ENCODE data around the gene COL16A1.

Gene COL16A1

DNA sequence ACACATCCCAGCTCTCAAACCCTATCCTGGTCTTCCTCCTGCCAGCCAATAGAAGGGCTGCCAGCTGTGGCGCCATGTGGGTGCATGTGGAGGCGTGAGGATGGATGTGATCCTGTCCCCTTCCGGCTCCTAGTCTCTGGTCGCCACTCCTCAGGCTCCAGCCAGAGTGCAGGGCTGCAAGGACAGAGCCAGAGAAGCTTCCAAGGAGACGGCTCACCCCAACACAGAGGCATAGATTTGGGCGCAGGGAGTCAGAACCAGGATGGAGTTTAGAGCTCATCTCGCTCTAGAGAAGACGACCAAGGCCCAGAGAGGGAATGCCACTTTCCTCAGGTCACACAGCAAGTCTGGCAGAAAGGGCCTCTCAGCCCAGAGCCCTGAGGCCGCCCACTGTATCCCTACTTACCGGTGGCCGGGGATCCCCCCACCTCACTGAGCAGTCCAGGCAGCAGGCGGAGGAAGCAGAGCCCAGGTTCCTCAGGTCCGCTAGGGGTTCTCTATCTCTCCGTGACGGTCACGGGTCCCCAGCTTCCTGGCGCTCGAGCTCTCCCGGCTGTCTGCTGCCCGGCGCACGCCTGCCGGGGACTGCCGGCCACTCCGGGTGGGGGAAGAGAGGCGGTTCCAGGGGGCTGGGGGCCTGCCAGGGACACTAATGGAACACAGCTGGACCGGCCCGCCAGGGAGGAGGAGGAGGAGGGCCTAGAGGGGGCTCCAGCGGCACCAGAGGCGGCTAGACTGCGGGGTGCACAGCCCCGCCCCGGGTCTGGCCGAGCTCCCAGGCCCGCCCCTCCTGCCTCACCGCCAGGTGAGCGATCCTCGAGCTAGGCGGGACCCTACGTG is at the start of gene COL16A1:
Gene COL16A1 (minus strand): TSS at position 587 of the 840 bp plus-strand sequence. CDS start 1,824 bp downstream, outside the sequence.
- no peak for DNase-seq

DNA sequence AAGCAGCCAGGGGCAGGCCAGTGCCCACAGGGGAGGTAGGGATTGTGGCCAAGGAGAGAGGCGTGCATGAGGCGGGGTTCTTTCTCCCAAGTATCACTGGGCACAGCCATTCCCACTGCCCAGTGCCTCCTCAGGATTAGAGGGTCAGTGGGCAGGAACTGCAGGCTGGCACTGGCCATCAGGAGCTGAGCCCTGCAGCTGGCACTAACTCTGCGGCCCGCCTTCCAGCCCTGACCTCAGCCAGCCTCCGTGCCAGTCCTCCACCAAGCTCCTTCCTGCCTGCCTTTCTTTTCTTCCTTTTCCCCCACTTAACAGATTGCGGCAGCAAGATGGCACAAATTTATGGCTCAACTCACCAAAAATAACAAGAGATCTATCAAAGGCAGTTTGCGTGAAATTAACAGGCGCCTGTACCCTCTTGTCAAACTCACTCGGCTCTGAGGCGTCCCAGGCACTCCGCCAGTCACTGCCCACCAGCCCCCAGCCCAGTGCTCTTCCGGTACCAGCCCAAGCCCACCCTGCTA is 49.2 kb upstream of the COL16A1 start:
- no peak for DNase-seq

DNA sequence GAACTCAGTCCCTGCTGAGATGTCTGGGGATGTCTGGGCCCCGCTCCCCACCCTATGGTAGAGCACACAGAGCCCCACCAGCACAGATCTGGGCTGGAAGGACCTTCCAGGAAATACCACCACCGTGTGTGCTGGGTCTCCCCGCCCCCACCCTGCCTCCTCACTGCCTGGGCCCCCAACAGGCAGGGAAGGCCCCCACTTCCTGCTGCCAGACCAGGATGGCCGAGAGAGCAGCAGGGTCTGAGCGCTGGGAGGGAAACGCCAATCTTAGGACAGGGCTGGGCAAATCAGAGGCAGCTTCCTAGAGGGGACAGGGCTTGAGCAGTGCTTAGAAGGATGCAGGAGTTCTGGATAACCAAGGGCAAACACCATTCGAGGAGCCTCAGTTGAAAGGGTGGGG is 48.4 kb upstream of the COL16A1 start:
- no peak for DNase-seq

DNA sequence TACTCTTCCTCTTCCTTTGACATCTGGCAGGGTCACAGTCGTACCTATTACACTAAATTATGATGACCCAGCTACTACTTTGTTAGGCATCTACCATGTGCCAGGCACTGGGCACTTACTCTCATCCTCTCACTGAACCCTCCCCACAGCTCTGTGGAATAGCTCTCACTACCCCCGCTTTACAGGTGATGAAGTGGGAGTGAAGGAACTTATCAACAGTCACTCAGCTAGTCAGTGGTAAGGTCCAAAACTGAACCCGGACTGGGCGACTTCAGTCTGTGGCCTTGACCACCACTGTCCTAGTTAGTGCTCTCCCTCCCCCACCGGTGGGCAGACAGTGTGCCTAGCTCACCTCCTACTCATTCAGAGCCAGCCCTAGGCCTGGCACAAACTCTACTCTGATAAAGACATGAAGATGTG is 48.0 kb upstream of the COL16A1 start:
- DNase-seq, result no peak

DNA sequence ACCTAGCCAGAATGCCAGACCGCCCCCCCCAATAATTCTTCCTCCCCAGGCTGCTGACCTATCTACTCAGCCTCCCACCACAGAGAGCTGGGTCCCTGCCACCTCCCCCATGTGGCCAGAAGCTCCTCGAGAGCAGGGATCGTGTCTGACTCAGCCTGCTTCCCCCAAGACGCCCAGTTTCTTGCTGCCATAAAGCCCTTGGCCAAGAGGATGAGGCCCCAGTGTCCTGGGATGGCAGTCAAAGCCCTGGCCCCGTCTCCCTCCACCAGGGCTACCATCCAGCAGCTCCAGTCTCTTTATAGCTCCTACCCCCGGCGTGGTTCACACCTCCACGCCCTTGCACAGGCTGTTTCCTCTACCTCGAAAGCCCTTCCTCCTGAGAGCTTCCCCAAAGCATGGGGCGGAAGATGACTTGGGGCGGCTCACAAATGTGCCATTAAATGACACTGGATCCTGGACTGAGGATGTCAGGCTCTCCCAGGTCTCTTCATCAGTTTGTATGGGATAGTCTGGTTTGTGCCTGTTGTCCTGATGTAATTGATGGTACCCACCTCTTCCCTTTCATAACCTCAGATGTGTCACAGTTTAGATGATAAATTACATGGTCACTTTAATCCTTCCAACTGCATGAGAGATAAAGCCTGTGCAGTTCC is 47.2 kb upstream of the COL16A1 start:
- no peak for DNase-seq

DNA sequence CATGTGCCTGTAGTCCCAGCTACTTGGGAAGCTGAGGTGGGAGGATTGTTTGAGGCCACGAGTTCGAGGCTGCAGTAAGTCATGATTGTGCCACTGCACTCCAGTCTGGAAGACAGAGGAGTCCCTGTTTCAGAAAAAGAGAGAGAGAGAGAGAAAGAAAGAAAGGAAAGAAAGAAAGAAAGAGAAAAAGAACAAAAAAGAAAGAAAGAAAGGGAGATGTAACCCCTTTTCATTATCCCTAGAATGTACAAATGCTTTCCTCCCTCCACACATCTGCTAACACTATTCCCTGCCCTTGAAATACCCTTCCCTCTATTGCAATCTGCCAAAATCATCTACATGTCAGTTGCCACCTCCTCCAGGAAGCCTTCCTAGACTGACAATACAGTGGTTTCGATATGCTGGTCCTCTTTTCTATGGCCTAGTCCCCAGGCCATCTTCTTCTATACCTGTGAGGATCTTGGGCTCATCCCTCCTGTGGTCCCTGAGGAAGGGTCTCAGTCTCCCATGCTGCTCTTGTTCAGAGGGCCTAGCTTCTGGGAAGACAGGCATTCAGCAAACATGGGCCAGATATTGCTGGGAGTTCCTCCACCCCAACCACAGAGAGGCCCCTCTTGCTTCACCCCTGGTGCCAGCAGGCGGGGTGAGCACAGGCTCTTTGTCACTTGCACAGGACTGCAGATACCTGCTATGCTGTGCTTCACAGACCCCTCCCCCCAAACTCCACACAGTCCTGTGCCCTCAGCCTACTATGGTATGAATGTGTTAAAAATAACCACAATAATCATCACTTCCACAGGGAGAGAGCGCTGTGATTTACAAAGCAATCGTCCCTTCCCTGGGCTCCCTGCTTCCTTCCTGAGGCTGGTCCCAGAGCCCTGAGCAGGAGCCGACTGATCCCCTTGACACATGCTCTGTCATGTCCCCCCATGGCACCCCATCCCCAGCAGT is 46.2 kb upstream of the COL16A1 start:
- no peak for DNase-seq

DNA sequence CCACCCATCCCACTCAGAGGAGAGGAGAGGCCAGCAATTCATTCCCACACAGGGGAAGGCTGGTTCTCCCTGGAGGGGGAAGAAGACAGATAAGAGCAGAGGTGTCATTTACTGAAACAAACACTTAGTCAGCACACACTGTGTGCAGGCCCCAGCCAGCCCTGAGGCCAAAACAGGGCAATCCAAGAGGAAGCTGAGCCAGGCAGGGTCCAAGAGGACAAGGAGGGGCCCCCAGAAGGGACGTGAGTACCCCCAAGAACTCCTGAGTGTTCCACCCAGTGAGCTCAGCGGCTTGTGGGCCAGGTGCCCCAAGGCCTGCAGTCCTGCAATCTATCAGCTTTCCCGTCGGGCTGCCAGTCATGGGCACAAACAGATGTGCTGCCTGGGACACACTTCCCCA is 44.5 kb upstream of the COL16A1 start:
- no peak for DNase-seq

DNA sequence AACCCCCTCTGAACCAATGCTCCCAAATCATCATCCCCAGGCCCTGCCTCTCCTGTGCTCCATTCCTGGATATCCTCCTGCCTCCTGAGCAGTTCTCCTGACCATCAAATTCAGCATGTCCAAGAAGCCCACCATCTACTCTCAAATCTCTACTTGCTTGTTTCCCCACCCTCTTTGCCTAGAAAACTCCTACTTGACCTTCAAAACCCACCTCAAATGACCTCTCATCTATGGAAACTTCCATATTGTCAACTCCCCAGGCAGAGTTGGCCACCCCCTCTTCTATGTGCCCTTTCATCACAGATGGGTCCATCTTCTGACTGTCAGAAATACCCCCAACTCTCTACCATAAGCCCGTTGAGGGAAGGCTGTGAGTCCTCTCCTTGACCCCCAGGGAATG is 43.5 kb upstream of the COL16A1 start:
- no peak for DNase-seq

DNA sequence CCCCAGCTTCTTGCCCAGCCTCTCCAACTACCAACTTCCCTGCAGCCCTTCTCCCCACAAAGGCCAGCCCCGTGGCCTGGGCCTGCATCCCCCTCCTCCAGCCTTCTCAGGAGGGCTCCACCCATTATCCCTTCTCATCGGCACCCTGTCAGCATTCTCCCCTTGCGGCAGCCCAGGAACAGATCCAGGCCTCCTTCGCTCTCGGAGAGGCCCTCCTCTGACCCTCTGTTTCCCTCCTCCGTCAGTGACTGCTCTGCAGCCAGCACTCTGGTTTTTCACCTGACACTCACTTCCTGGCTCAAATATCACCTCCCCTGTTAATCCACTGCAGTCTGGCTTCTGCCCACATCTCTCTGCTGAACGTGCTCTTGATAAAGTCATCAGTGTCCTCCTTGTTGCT is 42.9 kb upstream of the COL16A1 start:
- no peak for DNase-seq

DNA sequence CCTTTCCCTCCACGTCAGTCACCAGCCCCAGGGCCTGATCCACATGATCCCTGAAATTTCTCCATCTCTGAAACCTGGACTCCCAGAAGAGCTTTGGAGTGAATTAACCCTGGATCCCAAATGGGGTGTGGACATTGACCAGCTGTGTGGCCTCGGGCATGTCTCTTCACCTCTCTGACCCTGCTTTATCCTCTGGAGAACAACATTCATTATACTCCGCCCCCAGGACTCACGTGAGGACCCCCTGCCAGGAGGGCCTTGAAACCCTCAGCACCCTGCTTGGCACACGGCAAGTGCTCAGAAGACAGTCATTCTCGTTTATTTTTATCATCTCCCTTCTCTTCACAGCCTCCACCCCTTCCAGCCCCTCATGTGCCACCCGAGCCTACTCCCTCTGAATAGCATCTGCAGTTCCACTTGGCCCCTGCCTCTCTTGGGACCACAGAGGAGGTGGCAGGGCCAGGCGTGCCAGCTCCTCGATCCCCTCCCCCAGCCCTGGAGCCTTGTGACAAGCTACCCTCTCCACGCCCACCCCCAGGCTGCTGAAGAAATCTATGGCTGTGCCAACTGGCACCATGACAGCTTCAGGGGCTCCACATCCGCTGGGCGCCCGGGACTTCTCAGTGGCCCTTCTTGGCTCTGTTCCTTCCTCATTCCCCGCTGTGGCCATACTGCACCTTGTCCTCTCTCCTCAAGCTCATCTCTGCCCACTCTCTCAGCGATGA is 42.3 kb upstream of the COL16A1 start:
- no peak for DNase-seq

DNA sequence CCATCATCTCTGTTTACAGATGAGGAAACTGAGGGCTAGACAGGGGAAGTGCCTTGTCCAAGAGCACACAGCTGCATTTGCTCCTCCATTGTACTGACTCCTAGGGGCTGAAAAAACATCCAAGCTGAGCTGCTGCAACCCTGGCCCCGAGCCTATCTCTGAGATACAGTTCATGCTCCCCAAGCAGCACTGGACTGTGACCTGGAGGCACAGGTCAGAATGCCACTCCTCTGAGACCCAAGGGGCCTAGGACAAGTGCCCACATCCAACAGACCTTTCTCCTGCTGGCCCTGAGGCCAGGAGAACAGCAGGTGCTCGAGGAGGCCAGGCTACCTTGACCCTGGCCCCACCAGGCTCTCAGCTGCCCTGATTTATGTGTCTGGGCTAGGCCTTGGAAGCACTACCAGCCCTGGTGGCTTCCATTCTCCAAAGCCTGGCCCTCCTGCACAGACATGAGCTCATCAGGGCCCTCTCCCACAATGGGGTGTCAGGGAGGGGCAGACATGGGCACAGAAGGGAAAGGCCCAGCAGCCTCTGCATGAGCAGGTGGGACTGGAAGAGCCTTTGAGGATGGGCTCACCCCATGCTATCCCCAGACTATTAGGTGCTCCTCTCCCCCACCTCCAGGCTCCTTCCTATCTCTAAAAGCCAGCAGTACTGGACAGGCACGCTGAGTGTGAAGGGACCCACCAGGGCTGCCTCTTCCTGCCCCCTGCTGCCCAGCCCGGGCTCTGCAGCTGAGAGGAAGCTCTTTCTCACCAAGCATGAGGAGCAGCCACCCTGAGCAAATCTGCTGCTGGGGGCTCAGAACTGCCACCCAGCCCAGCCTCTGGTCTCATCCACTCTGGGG is 41.5 kb upstream of the COL16A1 start:
- DNase-seq, result no peak

DNA sequence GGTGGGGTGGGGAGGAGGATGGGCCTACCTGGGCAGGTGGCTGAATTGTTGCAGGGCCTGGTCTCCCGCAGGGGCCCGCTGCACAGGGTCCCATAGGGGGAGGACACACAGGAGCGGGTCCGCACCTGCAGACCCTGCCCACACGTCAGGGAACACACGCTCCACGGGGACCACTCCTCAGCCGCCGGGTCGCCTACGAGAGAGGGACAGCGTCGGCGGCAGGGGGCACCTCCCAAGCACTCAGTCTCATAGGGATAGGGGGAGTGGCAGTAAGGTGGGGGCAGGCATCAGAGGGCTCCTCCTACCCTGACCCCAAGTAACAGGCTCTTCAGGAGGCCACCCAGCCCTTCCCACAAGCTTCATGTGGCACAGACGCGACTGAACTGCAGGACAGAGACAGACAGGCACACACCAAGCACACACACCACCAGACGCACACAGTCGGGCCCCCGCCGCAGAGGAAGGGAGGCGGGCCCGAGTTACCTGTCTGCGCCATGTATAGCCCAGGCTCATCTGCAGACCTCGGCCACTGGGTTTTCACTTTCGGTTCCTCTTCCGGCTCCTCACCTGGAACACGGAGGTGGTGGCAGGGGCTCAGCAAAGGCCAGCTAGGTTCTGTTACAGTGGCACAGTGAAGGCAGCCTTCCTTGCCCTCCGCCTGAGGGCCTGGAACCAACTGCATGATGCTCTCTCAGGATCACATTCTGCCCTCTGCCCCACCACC is 40.5 kb upstream of the COL16A1 start:
- DNase-seq, result no peak

DNA sequence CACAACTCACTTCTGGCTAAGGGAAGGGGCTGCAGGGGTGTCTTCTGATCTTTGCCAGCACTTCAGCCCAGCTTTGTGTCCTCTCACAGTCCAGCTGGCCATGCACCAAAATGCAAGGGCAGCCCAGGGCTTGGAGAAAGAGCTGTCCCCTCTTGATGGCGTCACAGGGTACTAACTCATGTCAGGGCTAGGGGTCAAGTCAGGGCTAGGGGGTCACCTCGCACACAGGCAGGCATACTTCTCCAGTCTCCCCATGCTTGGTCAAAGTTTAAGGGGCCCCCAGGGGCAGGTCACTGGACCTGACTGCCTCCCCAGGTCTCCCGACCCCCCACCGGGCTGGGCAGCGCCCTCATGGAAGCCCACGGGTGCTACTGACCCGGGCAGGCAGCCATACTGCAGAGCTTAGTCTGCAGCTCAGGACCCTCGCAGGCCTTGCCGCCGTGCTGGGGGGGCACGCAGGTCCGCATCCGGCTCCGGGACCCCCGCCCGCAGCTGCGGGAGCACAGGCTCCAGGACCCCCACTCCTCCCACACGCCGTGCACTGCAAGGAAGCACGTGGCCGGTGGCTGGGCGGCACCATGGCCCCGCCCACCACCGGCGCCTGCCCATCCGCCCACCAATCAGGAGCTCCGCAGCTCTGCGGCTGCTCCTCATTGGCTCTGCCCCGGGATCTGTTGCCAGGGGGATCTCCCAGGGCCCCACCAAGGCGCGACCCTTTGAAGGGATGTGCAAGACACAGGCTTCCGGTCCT is 38.8 kb upstream of the COL16A1 start:
- DNase-seq, result no peak

DNA sequence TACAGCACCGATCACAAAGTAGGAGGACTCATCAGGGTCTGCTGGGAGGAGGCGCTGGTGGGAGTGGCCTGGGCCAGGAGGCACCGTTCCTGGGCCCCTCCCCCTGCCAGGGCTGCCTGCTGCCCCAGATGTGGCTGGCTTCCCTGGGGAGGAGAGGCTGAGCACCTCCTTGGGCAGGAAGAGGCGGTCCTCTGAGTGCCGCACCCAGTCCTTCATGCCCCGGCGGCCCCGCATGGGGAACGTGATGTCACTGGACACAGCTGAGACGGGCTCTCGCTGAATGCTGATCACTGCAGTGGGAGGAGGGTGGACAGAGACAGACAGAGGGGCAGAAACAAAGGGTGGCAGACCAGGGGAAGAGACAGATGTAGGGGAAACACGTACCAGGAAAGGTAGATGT is 35.5 kb upstream of the COL16A1 start:
- DNase-seq, result no peak

DNA sequence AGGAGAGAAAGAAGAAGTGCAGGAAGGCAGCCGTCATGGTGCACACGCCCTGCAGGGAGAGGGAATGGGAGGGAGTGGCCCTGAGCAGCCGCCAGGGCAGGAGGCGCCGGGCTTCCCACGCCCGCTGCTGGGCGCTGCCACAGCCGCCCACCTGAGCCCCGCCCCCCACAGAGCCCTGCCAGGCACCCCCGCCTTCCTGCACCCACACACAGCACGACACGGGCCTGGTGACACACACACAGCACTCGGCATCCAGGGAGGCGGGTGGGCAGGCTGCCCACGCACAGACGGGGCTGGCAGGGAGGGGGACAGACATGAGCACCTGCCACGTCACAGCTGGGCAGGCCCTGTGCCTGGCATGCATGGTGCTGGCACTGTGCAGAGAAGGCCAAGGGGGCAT is 32.9 kb upstream of the COL16A1 start:
- no peak for DNase-seq

DNA sequence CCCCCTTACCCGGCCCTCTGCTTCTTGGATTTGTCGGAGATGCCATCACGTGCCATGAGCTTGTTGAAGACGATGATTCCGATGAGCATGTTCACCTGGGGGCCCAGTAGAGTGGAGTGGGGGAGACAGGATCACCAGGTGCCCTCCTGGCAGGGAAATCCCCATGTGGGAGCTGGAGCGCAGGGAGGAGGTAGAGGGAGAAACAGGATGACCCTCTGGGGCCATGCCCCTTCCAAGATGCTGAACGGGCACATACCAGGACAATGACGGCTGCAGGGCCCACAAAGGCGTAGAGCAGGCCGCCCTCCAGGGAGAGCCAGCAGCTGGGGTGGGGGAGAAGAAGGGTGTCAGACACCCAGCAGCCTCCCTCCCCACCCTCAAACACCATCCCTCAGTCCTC is 31.8 kb upstream of the COL16A1 start:
- DNase-seq, result no peak

DNA sequence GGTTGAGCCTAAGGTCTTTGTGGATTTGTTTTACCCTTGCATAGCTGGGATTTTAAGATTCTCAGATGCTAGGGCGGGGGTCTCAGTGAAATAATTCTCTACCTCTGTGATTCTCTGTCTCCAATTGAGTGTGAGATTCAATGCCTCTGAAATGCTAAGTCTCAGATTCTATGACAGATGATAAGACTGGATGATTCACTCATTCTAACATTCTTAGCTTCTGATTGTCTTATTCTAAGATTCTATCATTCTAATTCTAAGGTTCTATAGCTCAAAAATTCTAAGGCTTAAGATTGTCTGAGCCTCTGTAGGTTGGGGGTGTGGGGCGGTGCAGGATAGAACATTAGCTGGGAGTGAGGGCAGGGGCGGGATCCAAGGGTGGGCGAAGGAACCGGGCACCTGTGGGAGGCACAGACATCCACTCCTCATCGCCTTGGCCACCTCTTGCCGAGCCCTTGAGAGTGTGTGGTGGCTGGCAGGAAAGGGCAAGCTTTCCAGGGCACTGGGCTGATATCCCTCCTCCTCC is 30.8 kb upstream of the COL16A1 start:
- no peak for DNase-seq

DNA sequence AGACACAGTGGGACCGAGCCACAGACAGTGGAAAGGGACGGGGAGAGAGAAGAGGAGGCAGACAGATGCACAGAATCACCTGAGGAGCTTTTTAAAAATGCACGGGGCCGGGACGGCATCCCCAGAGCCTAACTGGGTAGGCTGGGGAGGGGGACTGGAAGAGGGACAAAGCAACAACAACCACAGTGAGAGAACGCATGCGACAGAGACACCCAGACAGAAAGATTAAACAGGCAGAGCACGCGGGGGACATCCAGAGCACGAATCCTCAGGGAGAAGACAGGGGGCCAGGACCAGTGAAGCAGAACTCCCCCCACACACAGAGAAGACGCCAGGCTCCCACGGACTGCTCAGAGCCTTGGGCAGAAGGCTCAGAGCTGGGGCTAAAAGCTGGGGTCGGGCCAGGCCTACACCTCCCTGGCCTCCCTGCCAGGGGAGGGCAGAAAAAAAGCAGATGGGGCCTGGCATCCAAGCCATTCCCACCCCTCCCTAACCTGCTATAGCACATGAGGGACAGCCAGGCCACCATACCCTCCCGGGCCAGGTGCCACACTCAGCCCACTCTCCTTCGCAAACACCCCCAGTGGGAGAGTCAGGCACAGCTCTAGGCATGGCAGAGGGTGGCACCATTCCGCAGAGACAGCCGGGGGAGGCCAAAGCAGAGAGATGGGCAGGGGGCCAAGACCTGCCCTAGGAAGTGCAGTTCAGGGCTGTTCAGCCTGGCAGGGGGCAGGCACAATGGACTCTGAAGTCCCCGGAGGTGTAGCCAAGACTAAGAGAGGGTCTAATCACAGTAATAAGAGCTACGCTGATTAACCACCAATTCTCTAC is 29.8 kb upstream of the COL16A1 start:
- no peak for DNase-seq
